Nephron progenitor cell (in vitro differentiated cells): Measurements from ENCODE around the gene CLASP1.

ENCODE experiments used
- DNase-seq: peaks from one replicate; pipeline ENCODE4 v3.0.0; 2021
- H3K27ac Mint-ChIP-seq: 2 replicates; pipeline ENCODE4 v1.8.0; 2021; ENCODE audit warnings: mild to moderate bottlenecking, moderate library complexity, mixed read lengths
- H3K27me3 Mint-ChIP-seq: 2 replicates; pipeline ENCODE4 v1.8.0; 2021; ENCODE audit warnings: mild to moderate bottlenecking, low read depth, mixed read lengths; ENCODE audit not compliant: poor library complexity
- H3K36me3 Mint-ChIP-seq: 2 replicates; pipeline ENCODE4 v1.8.0; 2021; ENCODE audit warnings: low read depth, mixed read lengths
- H3K4me1 Mint-ChIP-seq: 2 replicates; pipeline ENCODE4 v1.8.0; 2021; ENCODE audit warnings: mixed read lengths
- H3K4me3 Mint-ChIP-seq: 2 replicates; pipeline ENCODE4 v1.8.0; 2021; ENCODE audit warnings: mild to moderate bottlenecking, moderate library complexity, mixed read lengths
- H3K9me3 Mint-ChIP-seq: 2 replicates; pipeline ENCODE4 v1.8.0; 2021; ENCODE audit warnings: mild to moderate bottlenecking, moderate library complexity, mixed read lengths
- CTCF ChIP-seq: fragments of 200-600 bp; sonication (generic); IDR thresholded peaks from 2 replicates; pipeline ENCODE4 v1.5.0; 2021; ENCODE audit warnings: antibody characterized with exemption

The CLASP1 gene

GRCh38 chr2:121502246-121502645 lies 147.0 kb downstream of the CLASP1 start:
- H3K27ac Mint-ChIP-seq: no peak overlapping the region
- H3K27me3 Mint-ChIP-seq: peaks cover 3% of the 10 kb centered on the region
- DNase-seq: no peak
- H3K4me1 Mint-ChIP-seq: peaks cover 6% of the 10 kb centered on the region
- H3K36me3 Mint-ChIP-seq: peaks cover 78% of the 10 kb centered on the region
- no peak overlapping the region for H3K4me3 Mint-ChIP-seq
- peaks cover 32% of the 10 kb centered on the region for H3K9me3 Mint-ChIP-seq
- TF ChIP-seq CTCF: no peak

GRCh38 chr2:121501554-121501953 lies 147.7 kb downstream of the CLASP1 start:
- H3K27ac Mint-ChIP-seq: no peak overlapping the region
- no peaks in the 10 kb centered on the region for H3K4me1 Mint-ChIP-seq
- no peak for DNase-seq
- H3K27me3 Mint-ChIP-seq: peaks cover 3% of the 10 kb centered on the region
- TF ChIP-seq CTCF: no peak
- peaks cover 25% of the 10 kb centered on the region for H3K9me3 Mint-ChIP-seq
- H3K4me3 Mint-ChIP-seq: no peak overlapping the region
- peaks cover 78% of the 10 kb centered on the region for H3K36me3 Mint-ChIP-seq

DNA sequence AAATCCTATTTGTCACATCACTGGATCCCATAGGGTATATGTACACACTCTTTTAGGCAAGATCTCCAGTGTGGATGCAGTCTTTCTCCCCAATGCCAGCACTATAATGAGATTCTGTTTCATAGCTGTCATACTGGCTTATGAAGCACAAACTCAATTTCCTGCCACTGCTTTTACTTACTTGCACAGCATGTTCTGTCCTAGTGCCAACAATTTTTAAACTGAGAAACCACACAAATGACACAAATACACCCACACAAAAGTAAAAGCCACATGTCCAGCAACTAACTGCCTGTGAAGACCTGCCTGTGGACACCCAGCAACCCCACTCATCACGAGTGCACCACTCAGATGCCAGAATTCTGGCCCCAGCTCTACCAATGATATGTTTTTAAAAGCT lies 148.2 kb downstream of the CLASP1 start:
- no peaks in the 10 kb centered on the region for H3K4me1 Mint-ChIP-seq
- TF ChIP-seq CTCF: no peak
- peaks cover 3% of the 10 kb centered on the region for H3K27me3 Mint-ChIP-seq
- H3K4me3 Mint-ChIP-seq: no peak overlapping the region
- H3K27ac Mint-ChIP-seq: no peak overlapping the region
- peaks cover 78% of the 10 kb centered on the region for H3K36me3 Mint-ChIP-seq
- H3K9me3 Mint-ChIP-seq: peaks cover 21% of the 10 kb centered on the region
- no peak for DNase-seq

DNA sequence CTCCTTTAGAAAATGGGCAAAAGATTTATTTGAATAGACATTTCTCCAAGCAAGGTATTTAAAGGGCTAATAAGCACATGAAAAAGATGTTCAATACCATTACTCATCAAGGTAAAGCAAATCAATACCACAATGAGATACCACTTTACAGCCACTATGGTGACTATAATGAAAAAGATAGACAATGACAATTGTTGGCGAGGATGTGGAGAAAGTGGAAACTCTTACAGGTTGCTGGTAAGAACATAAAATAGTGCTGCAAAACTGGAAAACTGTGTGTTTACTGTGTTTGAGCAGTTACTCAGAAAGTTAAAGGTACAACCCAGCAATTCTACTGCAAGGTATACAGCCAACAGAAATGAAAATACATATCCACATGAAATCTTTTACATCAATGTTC lies 150.5 kb downstream of the CLASP1 start:
- Mint-ChIP-seq H3K9me3 (peaks cover 21% of the 10 kb centered on the region), H3K4me1 (no peaks in the 10 kb centered on the region), H3K27me3 (peaks cover 3% of the 10 kb centered on the region), H3K36me3 (peaks cover 81% of the 10 kb centered on the region), H3K4me3 (no peak overlapping the region), H3K27ac (no peak overlapping the region)
- no peak for TF ChIP-seq CTCF
- no peak for DNase-seq

DNA sequence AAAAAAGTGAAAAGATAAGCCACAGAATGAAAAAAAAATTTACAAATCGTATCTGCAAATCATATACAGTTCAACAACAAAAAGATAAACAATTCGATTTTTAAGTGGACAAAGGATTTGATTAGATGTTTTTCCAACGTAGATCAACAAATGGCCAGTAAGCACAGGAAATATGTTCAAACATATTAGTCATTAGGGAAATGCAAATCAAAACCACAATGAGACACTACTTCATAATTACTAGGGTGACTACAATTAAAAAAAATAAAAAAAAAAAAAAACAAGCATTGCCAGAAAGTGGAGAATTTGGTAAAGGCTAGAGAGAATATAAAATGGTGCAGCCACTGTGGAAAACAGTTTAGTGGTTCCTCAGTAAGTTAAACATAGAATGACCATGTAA lies 156.9 kb downstream of the CLASP1 start:
- Mint-ChIP-seq H3K27me3 (no peaks in the 10 kb centered on the region), H3K4me3 (no peak overlapping the region), H3K4me1 (no peaks in the 10 kb centered on the region), H3K36me3 (peaks cover 41% of the 10 kb centered on the region), H3K9me3 (no peaks in the 10 kb centered on the region), H3K27ac (no peak overlapping the region)
- no peak for DNase-seq
- no peak for TF ChIP-seq CTCF

- Mint-ChIP-seq H3K4me3 (no peak overlapping the region), H3K27ac (no peak overlapping the region), H3K9me3 (no peaks in the 10 kb centered on the region), H3K27me3 (no peaks in the 10 kb centered on the region), H3K36me3 (peaks cover 32% of the 10 kb centered on the region), H3K4me1 (no peaks in the 10 kb centered on the region)
- no peak for DNase-seq
- no peak for TF ChIP-seq CTCF
These were observed 157.7 kb downstream of the CLASP1 start for GRCh38 chr2:121491518-121491917.
